Neural cell (in vitro differentiated cells): ENCODE data around the gene NMRK2.

ENCODE experiments used
- CTCF ChIP-seq: fragments of 450-650 bp; IDR thresholded peaks from 2 replicates; pipeline ENCODE4 v1.5.1; 2014; ENCODE audit warnings: antibody characterized with exemption, mild to moderate bottlenecking, moderate library complexity; ENCODE audit not compliant: poor library complexity, severe bottlenecking
- EP300 ChIP-seq: fragments of 450-650 bp; conservative IDR thresholded peaks from 2 replicates; pipeline ENCODE4 v1.6.1; 2014; ENCODE audit warnings: antibody characterized with exemption, mild to moderate bottlenecking, moderate library complexity; ENCODE audit not compliant: poor library complexity, severe bottlenecking
- EZH2 ChIP-seq: fragments of 200-600, 300-800 bp; shearing (Covaris generic), sonication (generic); IDR thresholded peaks from 2 replicates; pipeline ENCODE4 v1.6.1; 2014; ENCODE audit warnings: antibody characterized with exemption, low read length, borderline replicate concordance, mild to moderate bottlenecking; ENCODE audit not compliant: insufficient read depth, poor library complexity, severe bottlenecking
- MXI1 ChIP-seq: fragments of 450-650 bp; conservative IDR thresholded peaks from 2 replicates; pipeline ENCODE4 v1.6.1; 2014; ENCODE audit warnings: antibody characterized with exemption, mild to moderate bottlenecking; ENCODE audit not compliant: poor library complexity, severe bottlenecking
- POLR2AphosphoS5 ChIP-seq: IDR thresholded peaks from 2 replicates; pipeline ENCODE4 v1.6.1; 2012
- RAD21 ChIP-seq: fragments of 450-650 bp; conservative IDR thresholded peaks from 2 replicates; pipeline ENCODE4 v1.6.1; 2014; ENCODE audit warnings: antibody characterized with exemption, mild to moderate bottlenecking, moderate library complexity
- REST ChIP-seq: IDR thresholded peaks from 2 replicates; pipeline ENCODE4 v1.6.1; 2012; ENCODE audit warnings: borderline replicate concordance
- SMC3 ChIP-seq: fragments of 450-650 bp; conservative IDR thresholded peaks from 2 replicates; pipeline ENCODE4 v1.6.1; 2014; ENCODE audit warnings: antibody characterized with exemption, mild to moderate bottlenecking, moderate library complexity; ENCODE audit not compliant: poor library complexity
- TAF1 ChIP-seq: IDR thresholded peaks from 2 replicates; pipeline ENCODE4 v1.6.1; 2012; ENCODE audit warnings: low read depth

- TF ChIP-seq REST = peak; percentile 100
- peak; percentile 37 for TF ChIP-seq RAD21
- TF ChIP-seq CTCF = peak; percentile 21
- no peak for TF ChIP-seq EZH2
- TF ChIP-seq EP300 = peak; percentile 81
- peak; percentile 100 for TF ChIP-seq POLR2AphosphoS5
- peak; percentile 54 for TF ChIP-seq SMC3
- TF ChIP-seq MXI1 = peak; percentile 93
- TF ChIP-seq TAF1 = peak; percentile 100
Observed at GRCh38 chr19:3984908-3985642, 52.2 kb downstream of the NMRK2 start, which contains the start of gene EEF2.
